HepG2 (cell line): ENCODE results near the gene IQCE. TPM values are rescaled to one million over a fixed set of nuclear protein-coding genes. Genes with fewer than 3 reads are reported as not detected.

ENCODE experiments used
- PRMT3 ChIP-seq: sonication (generic); formaldehyde crosslinking; IDR thresholded peaks from 2 replicates; pipeline ENCODE4 v1.8.1; 2022; ENCODE audit warnings: low read depth, mild to moderate bottlenecking, moderate library complexity, missing genetic modification reagents, borderline replicate concordance
- SMARCC2 ChIP-seq: fragments of 450-650 bp; IDR thresholded peaks from 2 replicates; pipeline ENCODE4 v1.6.1; 2017; ENCODE audit warnings: antibody characterized with exemption, mild to moderate bottlenecking
- SP1 ChIP-seq, 2 experiments: fragments of 450-650 bp in 1 of 2; sonication (generic) in 1 of 2; formaldehyde crosslinking in 1 of 2; IDR thresholded peaks; 2 replicates each; pipeline versions ENCODE4 v1.4.0 to v1.6.1; 2016 to 2020; ENCODE audit warnings: missing genetic modification reagents in 1 of 2
- ZNF44 ChIP-seq: sonication (generic); formaldehyde crosslinking; IDR thresholded peaks from 2 replicates; pipeline ENCODE4 v1.5.1; 2020; ENCODE audit warnings: mild to moderate bottlenecking, missing genetic modification reagents
- ZNF614 ChIP-seq: IDR thresholded peaks from 2 replicates; pipeline ENCODE4 v1.6.1; 2018; ENCODE audit warnings: missing biosample characterization, missing genetic modification reagents, inconsistent platforms, borderline replicate concordance
- polyA plus RNA-seq, 8 experiments: library from polyadenylated mRNA; depleted of rRNA in 3 of 8; stranded (reverse) in 7 of 8; unstranded in 1 of 8; fragments of >200 nt; fragmentation: Illumina TruSeq in 4 of 8; extraction: Trizol in 4 of 8; gene quantifications; 2 replicates each; pipeline versions ENCODE4 v1.2.1 to v1.2.3, GENCODE V29; 2011 to 2016; ENCODE audit warnings: low read depth in 4 of 8, missing spikeins in 1 of 8, mixed read lengths in 1 of 8; ENCODE audit not compliant: insufficient read depth in 1 of 8
- total RNA-seq, 5 experiments: library from RNA; depleted of rRNA; stranded (reverse); fragments of >200 nt; fragmentation: Illumina TruSeq; extraction: Trizol; gene quantifications; 2 replicates each; pipeline ENCODE4 v1.2.3, GENCODE V29; 2016; ENCODE audit warnings: low read depth in 1 of 5
- TF ChIP-seq, protein P1 (sequence below): sonication (generic); formaldehyde crosslinking; IDR thresholded peaks from 2 replicates; pipeline ENCODE4 v1.4.0; 2020; ENCODE audit warnings: missing genetic modification reagents
- TF ChIP-seq, protein P2 (sequence below): sonication (generic); formaldehyde crosslinking; IDR thresholded peaks from 2 replicates; pipeline ENCODE4 v1.8.0; 2022; ENCODE audit warnings: mild to moderate bottlenecking, missing genetic modification reagents, moderate library complexity
- TF ChIP-seq, protein P3 (sequence below): sonication (generic); formaldehyde crosslinking; IDR thresholded peaks from 2 replicates; pipeline ENCODE4 v1.4.0; 2020; ENCODE audit warnings: mild to moderate bottlenecking, missing genetic modification reagents
- TF ChIP-seq, protein P4 (sequence below), 2 experiments: sonication (generic) in 1 of 2; formaldehyde crosslinking in 1 of 2; IDR thresholded peaks; 2 replicates each; pipeline versions ENCODE4 v1.4.0 to v1.6.1; 2016 to 2020; ENCODE audit warnings: borderline replicate concordance in 1 of 2, low read depth in 1 of 2, mild to moderate bottlenecking in 1 of 2, missing genetic modification reagents in 1 of 2
- TF ChIP-seq, protein P5 (sequence below): sonication (generic); formaldehyde crosslinking; IDR thresholded peaks from 2 replicates; pipeline ENCODE4 v1.9.0; 2022; ENCODE audit warnings: low read depth, missing genetic modification reagents
- TF ChIP-seq, protein P6 (sequence below): sonication (generic); formaldehyde crosslinking; IDR thresholded peaks from 2 replicates; pipeline ENCODE4 v1.4.0; 2020; ENCODE audit warnings: mild to moderate bottlenecking, missing genetic modification reagents, borderline replicate concordance

The IQCE gene
- total and polyA plus RNA-seq, 2 of the 13 experiments (the other 11 are each of a cell fraction or from before 2014, with no cell fraction given) = 1.5 to 2.5 TPM

DNA sequence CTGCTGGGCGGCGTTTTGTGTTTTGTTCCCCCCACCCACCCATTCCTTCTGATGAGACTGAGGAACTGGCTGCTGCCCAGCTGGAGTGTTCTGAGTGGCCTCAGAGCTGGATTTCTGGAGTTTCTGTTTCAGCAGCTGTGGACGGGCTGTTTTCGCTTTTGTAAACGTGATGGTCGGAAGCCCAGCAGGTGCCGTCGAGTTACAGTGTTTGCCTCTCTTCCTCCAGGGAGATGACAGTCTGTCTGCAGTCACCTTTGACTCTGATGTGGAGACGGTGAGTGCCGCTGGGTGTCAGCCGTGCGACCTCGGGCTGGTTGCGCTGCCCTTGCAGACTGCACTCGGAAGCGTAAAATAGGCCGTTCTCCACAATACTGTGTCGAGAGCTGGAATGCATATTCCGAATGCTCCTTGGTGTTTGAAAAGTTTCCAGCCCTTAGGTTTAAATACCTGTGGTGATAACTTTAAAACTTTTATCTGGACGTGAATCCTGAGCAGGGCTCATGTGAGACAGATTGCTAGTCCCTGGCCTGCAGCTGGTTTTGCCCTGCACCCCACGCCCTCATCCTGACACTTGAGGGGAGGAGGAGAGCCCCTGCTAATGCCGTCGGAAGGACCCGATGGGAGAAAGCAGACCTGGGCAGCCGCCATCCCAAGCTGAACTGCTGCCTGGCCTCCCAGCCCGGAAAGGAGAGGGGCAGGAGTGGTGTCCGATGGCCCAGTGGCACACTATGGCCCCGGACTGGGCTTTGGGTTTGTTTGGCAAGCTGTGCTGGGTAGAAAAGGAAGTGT, 8.3 kb downstream of the IQCE start (continued):
- TF ChIP-seq, protein P1, sequence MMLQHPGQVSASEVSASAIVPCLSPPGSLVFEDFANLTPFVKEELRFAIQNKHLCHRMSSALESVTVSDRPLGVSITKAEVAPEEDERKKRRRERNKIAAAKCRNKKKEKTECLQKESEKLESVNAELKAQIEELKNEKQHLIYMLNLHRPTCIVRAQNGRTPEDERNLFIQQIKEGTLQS = no peak
- TF ChIP-seq, protein P2, sequence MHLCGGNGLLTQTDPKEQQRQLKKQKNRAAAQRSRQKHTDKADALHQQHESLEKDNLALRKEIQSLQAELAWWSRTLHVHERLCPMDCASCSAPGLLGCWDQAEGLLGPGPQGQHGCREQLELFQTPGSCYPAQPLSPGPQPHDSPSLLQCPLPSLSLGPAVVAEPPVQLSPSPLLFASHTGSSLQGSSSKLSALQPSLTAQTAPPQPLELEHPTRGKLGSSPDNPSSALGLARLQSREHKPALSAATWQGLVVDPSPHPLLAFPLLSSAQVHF (CRISPR knock-in tag) = no peak
- no peak for TF ChIP-seq ZNF614 (CRISPR knock-in tag)
- TF ChIP-seq SP1 (IDR thresholded peaks at IDR 0.05) = no peak
- TF ChIP-seq SP1 (CRISPR knock-in tag; IDR thresholded peaks at IDR 0.05) = no peak
- TF ChIP-seq, protein P3, sequence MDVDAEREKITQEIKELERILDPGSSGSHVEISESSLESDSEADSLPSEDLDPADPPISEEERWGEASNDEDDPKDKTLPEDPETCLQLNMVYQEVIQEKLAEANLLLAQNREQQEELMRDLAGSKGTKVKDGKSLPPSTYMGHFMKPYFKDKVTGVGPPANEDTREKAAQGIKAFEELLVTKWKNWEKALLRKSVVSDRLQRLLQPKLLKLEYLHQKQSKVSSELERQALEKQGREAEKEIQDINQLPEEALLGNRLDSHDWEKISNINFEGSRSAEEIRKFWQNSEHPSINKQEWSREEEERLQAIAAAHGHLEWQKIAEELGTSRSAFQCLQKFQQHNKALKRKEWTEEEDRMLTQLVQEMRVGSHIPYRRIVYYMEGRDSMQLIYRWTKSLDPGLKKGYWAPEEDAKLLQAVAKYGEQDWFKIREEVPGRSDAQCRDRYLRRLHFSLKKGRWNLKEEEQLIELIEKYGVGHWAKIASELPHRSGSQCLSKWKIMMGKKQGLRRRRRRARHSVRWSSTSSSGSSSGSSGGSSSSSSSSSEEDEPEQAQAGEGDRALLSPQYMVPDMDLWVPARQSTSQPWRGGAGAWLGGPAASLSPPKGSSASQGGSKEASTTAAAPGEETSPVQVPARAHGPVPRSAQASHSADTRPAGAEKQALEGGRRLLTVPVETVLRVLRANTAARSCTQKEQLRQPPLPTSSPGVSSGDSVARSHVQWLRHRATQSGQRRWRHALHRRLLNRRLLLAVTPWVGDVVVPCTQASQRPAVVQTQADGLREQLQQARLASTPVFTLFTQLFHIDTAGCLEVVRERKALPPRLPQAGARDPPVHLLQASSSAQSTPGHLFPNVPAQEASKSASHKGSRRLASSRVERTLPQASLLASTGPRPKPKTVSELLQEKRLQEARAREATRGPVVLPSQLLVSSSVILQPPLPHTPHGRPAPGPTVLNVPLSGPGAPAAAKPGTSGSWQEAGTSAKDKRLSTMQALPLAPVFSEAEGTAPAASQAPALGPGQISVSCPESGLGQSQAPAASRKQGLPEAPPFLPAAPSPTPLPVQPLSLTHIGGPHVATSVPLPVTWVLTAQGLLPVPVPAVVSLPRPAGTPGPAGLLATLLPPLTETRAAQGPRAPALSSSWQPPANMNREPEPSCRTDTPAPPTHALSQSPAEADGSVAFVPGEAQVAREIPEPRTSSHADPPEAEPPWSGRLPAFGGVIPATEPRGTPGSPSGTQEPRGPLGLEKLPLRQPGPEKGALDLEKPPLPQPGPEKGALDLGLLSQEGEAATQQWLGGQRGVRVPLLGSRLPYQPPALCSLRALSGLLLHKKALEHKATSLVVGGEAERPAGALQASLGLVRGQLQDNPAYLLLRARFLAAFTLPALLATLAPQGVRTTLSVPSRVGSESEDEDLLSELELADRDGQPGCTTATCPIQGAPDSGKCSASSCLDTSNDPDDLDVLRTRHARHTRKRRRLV (CRISPR knock-in tag) = no peak
- TF ChIP-seq ZNF44 (CRISPR knock-in tag) = peak; percentile 56; the same call in 1 of the 2 replicates
- TF ChIP-seq, protein P4, sequence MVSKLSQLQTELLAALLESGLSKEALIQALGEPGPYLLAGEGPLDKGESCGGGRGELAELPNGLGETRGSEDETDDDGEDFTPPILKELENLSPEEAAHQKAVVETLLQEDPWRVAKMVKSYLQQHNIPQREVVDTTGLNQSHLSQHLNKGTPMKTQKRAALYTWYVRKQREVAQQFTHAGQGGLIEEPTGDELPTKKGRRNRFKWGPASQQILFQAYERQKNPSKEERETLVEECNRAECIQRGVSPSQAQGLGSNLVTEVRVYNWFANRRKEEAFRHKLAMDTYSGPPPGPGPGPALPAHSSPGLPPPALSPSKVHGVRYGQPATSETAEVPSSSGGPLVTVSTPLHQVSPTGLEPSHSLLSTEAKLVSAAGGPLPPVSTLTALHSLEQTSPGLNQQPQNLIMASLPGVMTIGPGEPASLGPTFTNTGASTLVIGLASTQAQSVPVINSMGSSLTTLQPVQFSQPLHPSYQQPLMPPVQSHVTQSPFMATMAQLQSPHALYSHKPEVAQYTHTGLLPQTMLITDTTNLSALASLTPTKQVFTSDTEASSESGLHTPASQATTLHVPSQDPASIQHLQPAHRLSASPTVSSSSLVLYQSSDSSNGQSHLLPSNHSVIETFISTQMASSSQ (IDR thresholded peaks at IDR 0.05; ENCODE audit: low read depth) = no peak
- TF ChIP-seq, protein P4 (CRISPR knock-in tag; IDR thresholded peaks at IDR 0.05; ENCODE audit: borderline replicate concordance) = no peak
- no peak for TF ChIP-seq SMARCC2
- TF ChIP-seq, protein P5, sequence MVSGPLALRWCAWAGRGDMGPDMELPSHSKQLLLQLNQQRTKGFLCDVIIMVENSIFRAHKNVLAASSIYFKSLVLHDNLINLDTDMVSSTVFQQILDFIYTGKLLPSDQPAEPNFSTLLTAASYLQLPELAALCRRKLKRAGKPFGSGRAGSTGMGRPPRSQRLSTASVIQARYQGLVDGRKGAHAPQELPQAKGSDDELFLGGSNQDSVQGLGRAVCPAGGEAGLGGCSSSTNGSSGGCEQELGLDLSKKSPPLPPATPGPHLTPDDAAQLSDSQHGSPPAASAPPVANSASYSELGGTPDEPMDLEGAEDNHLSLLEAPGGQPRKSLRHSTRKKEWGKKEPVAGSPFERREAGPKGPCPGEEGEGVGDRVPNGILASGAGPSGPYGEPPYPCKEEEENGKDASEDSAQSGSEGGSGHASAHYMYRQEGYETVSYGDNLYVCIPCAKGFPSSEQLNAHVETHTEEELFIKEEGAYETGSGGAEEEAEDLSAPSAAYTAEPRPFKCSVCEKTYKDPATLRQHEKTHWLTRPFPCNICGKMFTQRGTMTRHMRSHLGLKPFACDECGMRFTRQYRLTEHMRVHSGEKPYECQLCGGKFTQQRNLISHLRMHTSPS = no peak
- TF ChIP-seq, protein P6, sequence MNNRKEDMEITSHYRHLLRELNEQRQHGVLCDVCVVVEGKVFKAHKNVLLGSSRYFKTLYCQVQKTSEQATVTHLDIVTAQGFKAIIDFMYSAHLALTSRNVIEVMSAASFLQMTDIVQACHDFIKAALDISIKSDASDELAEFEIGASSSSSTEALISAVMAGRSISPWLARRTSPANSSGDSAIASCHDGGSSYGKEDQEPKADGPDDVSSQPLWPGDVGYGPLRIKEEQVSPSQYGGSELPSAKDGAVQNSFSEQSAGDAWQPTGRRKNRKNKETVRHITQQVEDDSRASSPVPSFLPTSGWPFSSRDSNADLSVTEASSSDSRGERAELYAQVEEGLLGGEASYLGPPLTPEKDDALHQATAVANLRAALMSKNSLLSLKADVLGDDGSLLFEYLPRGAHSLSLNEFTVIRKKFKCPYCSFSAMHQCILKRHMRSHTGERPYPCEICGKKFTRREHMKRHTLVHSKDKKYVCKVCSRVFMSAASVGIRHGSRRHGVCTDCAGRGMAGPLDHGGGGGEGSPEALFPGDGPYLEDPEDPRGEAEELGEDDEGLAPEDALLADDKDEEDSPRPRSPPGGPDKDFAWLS (CRISPR knock-in tag) = no peak
- no peak for TF ChIP-seq PRMT3 (CRISPR knock-in tag)
